HUES6 (cell line): ENCODE data around the gene ABCA4.

Experiments used
- H3K27ac ChIP-seq: 2 replicates; pipeline ENCODE4 v1.7.0; 2013; ENCODE audit warnings: low read depth, mild to moderate bottlenecking, low read length, inconsistent platforms
- H3K27me3 ChIP-seq: 2 replicates; pipeline ENCODE4 v1.6.1; 2013; ENCODE audit warnings: low read length; ENCODE audit not compliant: control insufficient read depth, insufficient read depth
- H3K36me3 ChIP-seq: 2 replicates; pipeline ENCODE4 v1.6.1; 2013; ENCODE audit warnings: low read length; ENCODE audit not compliant: control insufficient read depth, insufficient read depth
- H3K4me1 ChIP-seq: 2 replicates; pipeline ENCODE4 v1.6.1; 2013; ENCODE audit warnings: low read length; ENCODE audit not compliant: control insufficient read depth, insufficient read depth
- H3K4me3 ChIP-seq: 2 replicates; pipeline ENCODE4 v1.5.1; 2013; ENCODE audit warnings: low read depth, low read length
- H3K9ac ChIP-seq: one replicate; pipeline ENCODE4 v1.6.1; 2013; ENCODE audit warnings: mild to moderate bottlenecking, low read length
- H3K9me3 ChIP-seq: 2 replicates; pipeline ENCODE4 v1.6.1; 2013; ENCODE audit warnings: low read depth, low read length; ENCODE audit not compliant: control insufficient read depth, insufficient read depth

The ABCA4 gene

DNA sequence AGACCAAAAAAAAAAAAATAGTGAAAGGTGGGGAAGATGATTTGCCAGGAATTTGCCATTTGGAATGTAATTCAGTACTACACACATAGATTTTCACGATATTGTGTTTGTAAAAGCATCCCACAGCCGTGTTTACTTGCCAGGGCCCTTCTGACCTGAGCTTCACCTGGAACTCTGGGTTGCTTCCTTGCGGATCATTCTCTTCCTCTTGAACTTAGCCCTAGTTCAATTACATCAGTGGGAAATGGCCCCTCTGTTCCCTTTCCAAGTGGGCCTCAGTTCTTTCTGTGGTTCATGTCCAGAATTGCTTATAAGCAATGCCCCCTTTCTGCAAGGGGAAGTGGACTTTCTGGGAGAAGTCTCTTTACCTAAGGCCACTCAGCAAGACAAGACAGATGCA is 41.0 kb downstream of the ABCA4 start:
- no peak overlapping the region for H3K4me3 ChIP-seq
- no peak overlapping the region for H3K27ac ChIP-seq
- H3K27me3 ChIP-seq: peaks cover 9% of the 10 kb centered on the region
- H3K4me1 ChIP-seq: peaks cover 7% of the 10 kb centered on the region; the same call in 1 of the 2 replicates
- no peaks in the 10 kb centered on the region for H3K9me3 ChIP-seq
- no peaks in the 10 kb centered on the region for H3K36me3 ChIP-seq
- no peak overlapping the region for H3K9ac ChIP-seq

DNA sequence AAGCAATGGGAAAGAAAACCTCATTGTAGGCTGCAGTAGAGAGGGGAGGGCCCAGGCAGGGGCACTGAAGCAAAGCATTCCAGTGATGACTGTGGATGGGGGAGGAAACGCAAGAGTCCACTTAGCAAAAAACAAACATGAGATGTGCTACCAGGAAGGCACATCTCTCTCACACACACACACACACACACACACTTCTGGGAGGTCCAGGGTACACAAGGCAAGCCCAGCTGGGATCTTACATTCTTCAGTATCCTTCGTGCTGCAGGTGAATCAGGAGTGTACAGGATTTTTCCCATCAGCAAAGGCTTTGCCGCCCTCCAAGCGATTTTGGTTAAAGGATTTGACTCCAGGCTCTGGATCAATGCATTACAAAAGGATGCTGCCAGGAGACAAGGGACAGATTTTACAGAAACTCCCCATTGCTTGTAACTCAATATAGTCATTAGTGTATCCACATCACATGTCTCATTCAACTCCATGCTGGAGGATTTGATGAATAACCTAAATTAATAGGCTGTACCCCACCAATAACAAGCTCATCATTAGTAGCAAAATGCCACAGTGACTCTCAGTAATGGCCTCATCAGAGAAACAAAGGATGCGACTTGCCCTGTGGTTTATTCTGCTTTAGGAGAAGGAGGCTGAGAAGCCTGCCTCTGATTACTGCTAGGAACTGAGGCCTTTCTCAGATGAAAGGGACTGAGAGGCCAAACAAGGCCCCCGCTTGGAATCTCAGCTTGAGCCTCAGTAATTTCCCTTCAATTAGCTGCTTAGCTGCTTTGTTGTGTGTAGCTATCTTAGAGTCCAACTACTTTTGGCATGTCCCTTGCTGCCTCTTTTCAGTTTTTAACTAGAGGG is 41.6 kb downstream of the ABCA4 start:
- Histone ChIP-seq H3K27me3 (peaks cover 9% of the 10 kb centered on the region), H3K36me3 (no peaks in the 10 kb centered on the region), H3K4me3 (no peak overlapping the region), H3K4me1 (peaks cover 7% of the 10 kb centered on the region; the same call in 1 of the 2 replicates), H3K9me3 (no peaks in the 10 kb centered on the region), H3K9ac (no peak overlapping the region), H3K27ac (no peak overlapping the region)

DNA sequence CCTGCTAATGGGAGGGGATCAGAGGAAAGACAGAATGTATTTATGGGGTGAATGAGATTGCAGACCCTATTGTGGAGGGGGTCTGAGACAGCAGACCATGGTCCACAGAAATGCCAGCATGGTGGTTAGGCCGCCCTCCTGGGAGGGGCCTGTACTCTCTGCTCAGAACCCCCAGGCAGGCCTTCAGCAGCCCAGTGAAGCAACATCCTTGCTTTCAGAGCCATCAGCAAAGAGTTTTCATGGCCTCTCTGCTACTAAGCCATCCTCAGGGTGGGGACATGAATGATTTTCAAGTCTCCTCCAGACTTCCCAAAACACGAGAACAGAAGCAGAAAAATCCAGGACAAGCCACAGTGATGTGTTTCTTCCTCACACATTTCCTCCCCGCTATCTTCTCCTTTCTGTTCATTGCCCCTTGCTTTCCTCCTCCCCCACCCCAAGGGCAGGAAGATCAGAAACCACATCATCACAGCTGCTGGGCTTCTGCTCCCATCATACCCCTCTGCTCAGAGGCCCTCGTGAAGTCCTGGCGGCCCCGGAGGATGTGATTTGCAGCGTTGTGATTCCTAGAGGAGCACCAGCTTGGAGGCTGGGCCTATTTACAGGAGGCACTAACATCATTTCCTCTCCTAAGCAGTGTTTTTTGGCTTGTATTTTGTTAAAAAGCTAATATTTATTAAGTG is 48.0 kb downstream of the ABCA4 start:
- Histone ChIP-seq H3K9me3 (no peaks in the 10 kb centered on the region), H3K9ac (no peak overlapping the region), H3K4me1 (peaks cover 13% of the 10 kb centered on the region; the same call in 1 of the 2 replicates), H3K27me3 (peaks cover 49% of the 10 kb centered on the region), H3K4me3 (no peak overlapping the region), H3K27ac (no peak overlapping the region), H3K36me3 (no peaks in the 10 kb centered on the region)

DNA sequence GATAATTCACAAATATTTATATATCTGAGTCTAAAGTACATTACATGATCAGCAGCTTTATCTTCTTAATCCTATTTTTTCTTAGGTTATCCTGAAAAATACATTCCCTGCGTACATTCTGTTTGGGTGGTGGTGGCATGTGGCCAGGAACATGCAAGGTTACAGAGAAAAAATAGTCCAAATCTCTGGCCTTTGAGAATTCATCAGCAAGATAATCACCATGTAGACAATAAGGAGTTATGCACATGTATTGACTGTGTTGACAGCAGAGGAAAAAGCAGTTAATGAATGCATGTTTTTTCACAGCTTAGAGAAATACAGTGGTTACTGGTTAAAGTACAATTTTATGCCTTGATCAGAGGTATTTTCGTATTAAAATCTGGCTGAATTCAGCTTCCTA is 49.0 kb downstream of the ABCA4 start:
- no peaks in the 10 kb centered on the region for H3K9me3 ChIP-seq
- peaks cover 13% of the 10 kb centered on the region; the same call in 1 of the 2 replicates for H3K4me1 ChIP-seq
- H3K27ac ChIP-seq: no peak overlapping the region
- H3K4me3 ChIP-seq: no peak overlapping the region
- peaks cover 54% of the 10 kb centered on the region for H3K27me3 ChIP-seq
- no peaks in the 10 kb centered on the region for H3K36me3 ChIP-seq
- no peak overlapping the region for H3K9ac ChIP-seq

DNA sequence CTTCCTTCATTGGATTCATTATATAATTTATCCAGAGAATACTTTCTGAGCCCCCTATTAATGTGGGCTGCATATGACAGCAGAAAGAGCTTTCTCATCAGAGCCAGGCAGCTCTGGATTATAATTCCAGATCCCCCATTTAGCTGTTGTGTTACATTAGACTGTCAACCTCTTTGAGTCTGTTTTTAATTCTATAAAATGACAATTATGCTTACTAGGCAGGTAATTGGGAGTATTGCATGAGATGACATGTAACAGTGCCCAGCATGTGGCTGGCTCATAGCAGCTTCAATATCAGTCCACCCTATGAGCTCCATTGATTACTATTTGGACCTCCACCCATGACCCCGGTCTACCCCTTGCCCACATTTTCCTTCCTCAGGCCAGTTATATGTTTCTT is 49.6 kb downstream of the ABCA4 start:
- Histone ChIP-seq H3K9ac (no peak overlapping the region), H3K9me3 (no peaks in the 10 kb centered on the region), H3K36me3 (no peaks in the 10 kb centered on the region), H3K4me1 (peaks cover 13% of the 10 kb centered on the region; the same call in 1 of the 2 replicates), H3K4me3 (no peak overlapping the region), H3K27me3 (peaks cover 52% of the 10 kb centered on the region), H3K27ac (no peak overlapping the region)

DNA sequence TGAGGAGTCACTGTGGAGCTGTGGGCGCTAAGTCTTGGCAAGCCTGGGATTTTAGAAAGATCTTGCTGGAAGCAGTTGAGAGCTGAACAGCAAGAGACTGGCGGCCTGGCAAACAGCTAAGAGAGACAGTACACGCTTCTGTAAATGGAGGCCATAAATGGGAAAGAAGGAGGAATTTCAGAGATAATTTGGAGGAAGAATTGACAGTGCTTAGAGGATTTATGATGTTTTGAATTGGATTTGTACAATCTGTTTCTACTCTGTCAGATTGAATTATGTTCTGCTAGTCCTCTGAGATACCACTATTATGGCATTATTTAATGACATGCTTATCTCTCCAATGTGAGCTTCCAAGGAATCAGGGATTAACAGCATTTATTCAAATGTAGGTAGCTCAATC is 50.1 kb downstream of the ABCA4 start:
- no peaks in the 10 kb centered on the region for H3K36me3 ChIP-seq
- no peak overlapping the region for H3K9ac ChIP-seq
- no peak overlapping the region for H3K27ac ChIP-seq
- no peak overlapping the region for H3K4me3 ChIP-seq
- no peaks in the 10 kb centered on the region for H3K9me3 ChIP-seq
- H3K4me1 ChIP-seq: peaks cover 13% of the 10 kb centered on the region; the same call in 1 of the 2 replicates
- peaks cover 52% of the 10 kb centered on the region for H3K27me3 ChIP-seq

DNA sequence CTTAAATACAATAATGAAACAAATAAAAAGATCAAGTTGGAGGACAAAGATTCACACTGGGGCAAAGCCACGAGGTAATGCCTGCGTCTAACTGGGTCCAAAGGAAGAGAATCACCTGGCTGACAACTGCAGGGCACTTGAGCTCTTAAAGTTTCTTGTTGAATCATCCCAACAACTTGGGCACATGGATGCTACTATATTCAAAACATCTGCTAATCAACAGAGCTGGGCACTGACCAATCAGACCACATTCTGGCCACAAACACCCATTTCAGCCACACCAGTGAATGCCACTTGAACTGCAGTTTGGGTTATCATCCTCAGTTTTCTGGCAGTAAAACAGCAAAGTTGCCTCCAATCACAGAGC is 51.0 kb downstream of the ABCA4 start:
- Histone ChIP-seq H3K4me3 (no peak overlapping the region), H3K4me1 (peaks cover 13% of the 10 kb centered on the region; the same call in 1 of the 2 replicates), H3K9ac (no peak overlapping the region), H3K27ac (no peak overlapping the region), H3K9me3 (no peaks in the 10 kb centered on the region), H3K36me3 (no peaks in the 10 kb centered on the region), H3K27me3 (peaks cover 53% of the 10 kb centered on the region)

DNA sequence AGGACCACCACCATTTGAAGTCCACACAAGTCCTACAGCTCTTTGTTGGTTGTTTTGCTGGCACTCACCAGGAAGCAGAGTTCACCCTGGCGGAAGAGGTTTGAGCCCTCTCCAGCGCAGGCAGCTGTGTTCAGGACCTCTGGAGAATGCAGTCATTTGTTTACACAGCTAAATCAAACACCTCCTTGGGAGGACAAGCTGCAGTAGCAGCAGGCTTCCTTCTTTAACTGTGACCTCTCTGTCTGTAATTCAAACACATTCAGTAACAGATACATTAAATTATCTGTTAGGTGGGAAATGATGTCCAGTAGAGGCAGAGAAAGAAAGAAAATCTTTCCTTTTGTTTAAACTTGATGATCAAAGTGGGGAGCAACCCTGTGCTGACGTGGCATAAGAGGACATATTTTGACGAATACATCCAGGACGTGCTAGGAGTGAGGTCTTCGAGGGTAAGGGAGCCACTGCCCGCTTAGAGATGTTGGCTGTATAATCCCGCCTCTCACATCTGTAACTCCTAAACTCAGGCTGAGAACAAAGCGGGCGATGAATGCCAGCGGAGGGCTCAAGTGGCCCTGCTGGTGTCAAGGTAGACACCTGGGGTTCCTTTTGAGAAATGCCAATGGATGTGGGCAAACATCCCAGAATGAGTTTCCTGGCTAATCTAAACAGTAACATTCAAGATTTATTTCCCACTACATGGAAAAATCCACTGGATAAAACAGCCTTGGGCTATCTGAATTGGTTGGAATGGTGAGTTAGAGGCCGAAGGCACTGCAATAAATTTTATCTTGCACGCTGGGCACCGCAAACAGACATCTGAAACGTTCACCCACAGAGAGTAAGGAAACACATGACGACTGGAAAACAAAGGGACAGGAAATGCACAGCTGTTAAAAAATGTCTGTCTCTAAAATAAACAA is 51.7 kb downstream of the ABCA4 start:
- peaks cover 59% of the 10 kb centered on the region for H3K27me3 ChIP-seq
- H3K4me1 ChIP-seq: peaks cover 16% of the 10 kb centered on the region; the same call in 1 of the 2 replicates
- H3K4me3 ChIP-seq: no peak overlapping the region
- no peaks in the 10 kb centered on the region for H3K9me3 ChIP-seq
- H3K9ac ChIP-seq: no peak overlapping the region
- no peaks in the 10 kb centered on the region for H3K36me3 ChIP-seq
- H3K27ac ChIP-seq: no peak overlapping the region

DNA sequence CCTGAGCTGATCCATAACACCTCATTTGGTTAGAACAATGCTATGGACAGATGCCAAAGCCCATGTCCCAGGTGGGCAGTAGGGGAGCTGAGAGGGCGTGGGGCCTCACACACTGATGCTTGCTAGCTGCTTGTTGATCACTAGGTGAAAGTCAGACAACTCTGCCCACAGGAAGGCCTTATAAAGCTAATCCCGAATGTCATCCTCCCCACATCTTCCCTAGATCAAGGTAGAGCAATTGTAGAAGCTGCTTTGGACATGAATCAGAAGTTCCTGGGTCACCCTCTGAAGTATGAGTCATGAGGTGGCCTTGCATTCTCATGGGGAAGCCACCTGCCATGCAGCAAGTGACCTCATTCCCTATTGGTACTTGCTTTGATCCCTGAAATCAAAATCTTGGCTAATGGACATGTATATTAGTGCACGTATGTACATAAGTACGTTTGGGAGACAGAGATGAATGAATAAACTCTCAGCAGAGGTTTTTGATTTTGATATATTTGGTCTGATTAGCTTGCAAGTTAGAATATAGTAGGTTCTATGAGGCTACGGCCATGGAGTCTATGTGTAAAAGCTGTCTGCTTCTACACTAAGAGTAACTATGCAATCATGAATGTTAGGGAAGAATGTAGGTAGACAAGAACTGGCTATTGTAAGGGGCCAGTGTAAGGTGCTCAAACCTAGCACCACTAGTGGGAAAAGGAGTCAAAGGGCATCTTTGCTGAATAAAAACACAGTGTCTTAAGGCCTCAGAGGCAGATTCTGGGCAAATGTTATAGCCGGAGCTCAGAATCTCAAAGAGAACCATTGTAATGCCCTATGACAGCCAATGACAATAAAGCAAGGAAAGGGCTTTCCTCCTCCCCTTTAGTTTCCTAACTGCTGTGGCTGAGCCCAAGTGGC is 52.6 kb downstream of the ABCA4 start:
- peaks cover 64% of the 10 kb centered on the region for H3K27me3 ChIP-seq
- no peak overlapping the region for H3K27ac ChIP-seq
- no peak overlapping the region for H3K4me3 ChIP-seq
- no peak overlapping the region for H3K9ac ChIP-seq
- H3K36me3 ChIP-seq: no peaks in the 10 kb centered on the region
- peaks cover 25% of the 10 kb centered on the region; the same call in 1 of the 2 replicates for H3K4me1 ChIP-seq
- no peaks in the 10 kb centered on the region for H3K9me3 ChIP-seq

DNA sequence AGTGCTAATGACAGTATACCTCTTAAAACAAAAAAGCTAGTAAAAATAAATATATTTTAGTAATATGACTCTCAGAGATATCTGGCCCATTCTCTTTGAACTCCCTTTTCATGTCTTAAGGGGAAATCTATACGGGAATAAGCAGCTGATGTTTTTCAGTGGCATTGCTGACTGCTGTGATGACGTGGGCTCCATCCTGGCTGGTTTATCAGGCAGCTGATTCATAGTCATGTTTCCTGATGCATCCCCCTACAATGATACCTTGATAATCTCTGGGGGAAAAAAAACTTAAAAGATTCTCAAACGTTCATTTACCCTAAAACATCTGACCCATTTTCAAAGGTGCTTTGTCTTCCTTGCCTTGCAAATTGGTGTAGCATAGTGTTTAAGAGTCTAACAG is 53.8 kb downstream of the ABCA4 start:
- H3K36me3 ChIP-seq: no peaks in the 10 kb centered on the region
- H3K27ac ChIP-seq: no peak overlapping the region
- no peak overlapping the region for H3K9ac ChIP-seq
- H3K4me3 ChIP-seq: no peak overlapping the region
- H3K4me1 ChIP-seq: peaks cover 25% of the 10 kb centered on the region; the same call in 1 of the 2 replicates
- peaks cover 60% of the 10 kb centered on the region for H3K27me3 ChIP-seq
- H3K9me3 ChIP-seq: no peaks in the 10 kb centered on the region
